IPS-18c (cell line): ENCODE measurements around the gene NBPF10.
"Not testable (repeated sequence)": the region's sequence is repeated elsewhere in the genome, so short reads cannot be mapped to it uniquely, and the experiment has no call there.

Source experiments
- H3K4me3 ChIP-seq: 2 replicates; pipeline ENCODE4 v1.7.0; 2013; ENCODE audit warnings: low read depth, mild to moderate bottlenecking, low read length, moderate library complexity; ENCODE audit not compliant: insufficient read depth
- H3K9me3 ChIP-seq: one replicate; pipeline ENCODE4 v1.6.1; 2013; ENCODE audit warnings: mild to moderate bottlenecking, low read length, moderate library complexity; ENCODE audit not compliant: control insufficient read depth, insufficient read depth

The NBPF10 gene, protein sequence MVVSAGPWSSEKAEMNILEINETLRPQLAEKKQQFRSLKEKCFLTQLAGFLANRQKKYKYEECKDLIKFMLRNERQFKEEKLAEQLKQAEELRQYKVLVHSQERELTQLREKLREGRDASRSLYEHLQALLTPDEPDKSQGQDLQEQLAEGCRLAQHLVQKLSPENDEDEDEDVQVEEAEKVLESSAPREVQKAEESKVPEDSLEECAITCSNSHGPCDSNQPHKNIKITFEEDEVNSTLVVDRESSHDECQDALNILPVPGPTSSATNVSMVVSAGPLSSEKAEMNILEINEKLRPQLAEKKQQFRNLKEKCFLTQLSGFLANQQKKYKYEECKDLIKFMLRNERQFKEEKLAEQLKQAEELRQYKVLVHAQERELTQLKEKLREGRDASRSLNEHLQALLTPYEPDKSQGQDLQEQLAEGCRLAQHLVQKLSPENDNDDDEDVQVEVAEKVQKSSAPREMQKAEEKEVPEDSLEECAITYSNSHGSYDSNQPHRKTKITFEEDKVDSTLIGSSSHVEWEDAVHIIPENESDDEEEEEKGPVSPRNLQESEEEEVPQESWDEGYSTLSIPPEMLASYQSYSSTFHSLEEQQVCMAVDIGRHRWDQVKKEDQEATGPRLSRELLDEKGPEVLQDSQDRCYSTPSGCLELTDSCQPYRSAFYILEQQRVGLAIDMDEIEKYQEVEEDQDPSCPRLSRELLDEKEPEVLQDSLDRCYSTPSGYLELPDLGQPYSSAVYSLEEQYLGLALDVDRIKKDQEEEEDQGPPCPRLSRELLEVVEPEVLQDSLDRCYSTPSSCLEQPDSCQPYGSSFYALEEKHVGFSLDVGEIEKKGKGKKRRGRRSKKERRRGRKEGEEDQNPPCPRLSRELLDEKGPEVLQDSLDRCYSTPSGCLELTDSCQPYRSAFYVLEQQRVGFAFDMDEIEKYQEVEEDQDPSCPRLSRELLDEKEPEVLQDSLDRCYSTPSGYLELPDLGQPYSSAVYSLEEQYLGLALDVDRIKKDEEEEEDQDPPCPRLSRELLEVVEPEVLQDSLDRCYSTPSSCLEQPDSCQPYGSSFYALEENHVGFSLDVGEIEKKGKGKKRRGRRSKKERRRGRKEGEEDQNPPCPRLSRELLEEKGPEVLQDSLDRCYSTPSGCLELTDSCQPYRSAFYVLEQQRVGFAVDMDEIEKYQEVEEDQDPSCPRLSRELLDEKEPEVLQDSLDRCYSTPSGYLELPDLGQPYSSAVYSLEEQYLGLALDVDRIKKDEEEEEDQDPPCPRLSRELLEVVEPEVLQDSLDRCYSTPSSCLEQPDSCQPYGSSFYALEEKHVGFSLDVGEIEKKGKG (N-terminal part only)

DNA sequence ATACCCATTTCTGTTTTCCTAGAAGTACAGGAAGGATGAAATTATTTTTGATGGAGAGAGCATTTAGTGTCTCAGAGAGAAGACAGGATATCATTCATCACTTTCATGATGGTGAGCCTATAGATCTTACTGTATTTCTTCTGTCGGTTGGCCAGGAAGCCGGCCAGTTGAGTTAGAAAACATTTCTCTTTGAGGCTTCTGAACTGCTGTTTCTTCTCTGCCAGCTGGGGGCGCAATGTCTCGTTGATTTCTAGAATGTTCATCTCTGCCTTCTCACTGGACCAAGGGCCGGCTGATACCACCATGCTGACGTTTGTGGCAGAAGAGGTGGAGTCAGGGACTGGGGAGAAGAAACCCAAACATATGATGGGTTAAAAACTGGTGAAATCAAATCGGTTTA is at the start of gene NBPF10:
TSS of gene NBPF10 (minus strand) at position 340 of the 400 bp plus-strand sequence. CDS start at position 305, 35 bp downstream.
- H3K9me3 ChIP-seq, H3K4me3 ChIP-seq: not testable (repeated sequence)

DNA sequence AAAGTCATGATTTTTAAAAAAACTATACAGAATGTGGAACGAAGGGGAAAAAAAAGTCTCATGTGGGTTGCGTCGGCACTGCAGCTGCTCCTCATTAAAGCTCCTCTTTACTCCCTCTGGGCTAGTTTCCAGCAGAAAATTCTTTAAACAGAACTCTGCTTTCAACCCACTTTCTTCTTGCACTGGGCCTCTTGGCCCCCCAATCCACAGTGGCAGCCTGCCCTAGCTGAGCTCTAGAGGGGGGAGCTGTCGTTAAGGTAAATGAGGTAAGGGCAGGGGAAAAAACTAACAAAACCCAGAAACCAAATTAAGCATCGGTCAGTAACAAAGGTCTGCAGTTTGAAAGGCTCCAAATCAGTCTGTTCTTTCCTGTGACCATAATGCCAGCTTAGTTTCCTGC is 29.9 kb upstream of the NBPF10 start:
- not testable (repeated sequence) for H3K9me3 ChIP-seq, H3K4me3 ChIP-seq

DNA sequence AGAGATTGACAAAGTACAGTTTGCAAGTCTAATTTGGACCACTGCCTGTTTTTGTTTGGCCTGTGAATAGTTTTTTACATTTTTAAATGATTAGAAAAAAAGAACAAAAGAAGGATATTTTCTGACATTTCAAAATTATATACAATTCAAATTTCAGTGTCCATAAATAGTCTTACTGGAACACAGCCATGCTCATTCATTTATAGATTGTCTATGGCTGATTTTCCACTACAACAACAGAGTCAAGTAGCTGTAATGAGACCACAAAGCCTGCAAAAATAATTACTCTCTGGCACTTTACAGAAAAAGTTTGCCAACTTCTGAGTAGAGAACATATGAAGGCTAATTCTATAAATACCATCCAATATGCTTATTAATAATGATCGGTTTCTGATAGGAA is 23.1 kb upstream of the NBPF10 start:
- H3K9me3 ChIP-seq, H3K4me3 ChIP-seq: not testable (repeated sequence)

DNA sequence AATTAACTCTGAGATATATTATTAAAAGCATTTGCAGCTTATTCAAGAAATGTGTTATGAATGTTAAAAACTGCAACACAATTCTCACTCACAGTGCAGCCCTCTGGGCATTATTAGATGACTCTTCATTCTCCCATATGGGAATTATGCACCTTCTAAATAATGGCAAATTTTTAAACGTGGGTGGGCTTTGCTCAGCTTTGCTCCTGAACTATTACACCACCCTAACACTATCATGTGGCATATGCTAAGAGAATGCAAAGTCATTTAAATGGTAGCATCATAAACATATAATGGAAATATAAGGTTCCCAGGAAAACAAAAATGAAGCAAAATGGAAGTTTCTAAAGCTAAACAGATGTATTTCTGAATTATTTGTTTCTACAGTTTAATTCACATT is 22.7 kb upstream of the NBPF10 start:
- H3K4me3 ChIP-seq, H3K9me3 ChIP-seq: not testable (repeated sequence)
